H4 (cell line): ENCODE data around the gene ERCC8. TPM values are rescaled to one million over a fixed set of nuclear protein-coding genes. Genes with fewer than 3 reads are reported as not detected.
"Not testable (repeated sequence)": the region's sequence is repeated elsewhere in the genome, so short reads cannot be mapped to it uniquely, and the experiment has no call there.

Source experiments
- DNase-seq: peaks from one replicate; pipeline ENCODE4 v3.0.0-alpha.2; 2015; ENCODE audit warnings: low spot score
- total RNA-seq: library from RNA; depleted of rRNA; stranded (reverse); fragments of >200 nt; shearing (Covaris generic); gene quantifications from 2 replicates; pipeline ENCODE4 v1.2.3, GENCODE V29; 2014

Gene ERCC8
- total RNA-seq, 1 experiment from 2014 or later, result 44.9 TPM

GRCh38 chr5:60916646-60917045 is 28.2 kb downstream of the ERCC8 start:
- DNase-seq, result no peak

GRCh38 chr5:60903356-60903755 is 41.5 kb downstream of the ERCC8 start:
- DNase-seq, result no peak

- no peak for DNase-seq
These were observed 47.9 kb downstream of the ERCC8 start for GRCh38 chr5:60896991-60897390.

- no peak for DNase-seq
These were observed 51.3 kb downstream of the ERCC8 start for GRCh38 chr5:60893521-60893920.

- DNase-seq, result no peak
These were observed 53.2 kb downstream of the ERCC8 start for GRCh38 chr5:60891667-60892066.

GRCh38 chr5:60888359-60889061 is 56.4 kb downstream of the ERCC8 start:
- no peak for DNase-seq

GRCh38 chr5:60887746-60888145 is 57.1 kb downstream of the ERCC8 start:
- no peak for DNase-seq

GRCh38 chr5:60887096-60887495 is 57.8 kb downstream of the ERCC8 start:
- no peak for DNase-seq

- DNase-seq, result no peak
These were observed 58.7 kb downstream of the ERCC8 start for GRCh38 chr5:60886158-60886557.

- DNase-seq, result no peak
These were observed 61.6 kb downstream of the ERCC8 start for GRCh38 chr5:60883229-60883628.

- no peak for DNase-seq
These were observed 72.0 kb downstream of the ERCC8 start for GRCh38 chr5:60872892-60873291.

GRCh38 chr5:60870857-60871256 is 74.0 kb downstream of the ERCC8 start:
- no peak for DNase-seq

- DNase-seq, result not testable (repeated sequence)
These were observed 84.3 kb downstream of the ERCC8 start for GRCh38 chr5:60860572-60860971.

GRCh38 chr5:60856066-60856465 is 88.8 kb downstream of the ERCC8 start:
- no peak for DNase-seq

GRCh38 chr5:60852940-60853339 is 91.9 kb downstream of the ERCC8 start:
- DNase-seq, result no peak

GRCh38 chr5:60852317-60852716 is 92.6 kb downstream of the ERCC8 start:
- DNase-seq, result no peak

GRCh38 chr5:60851626-60852025 is 93.2 kb downstream of the ERCC8 start:
- DNase-seq, result no peak

- DNase-seq, result no peak
These were observed 98.6 kb downstream of the ERCC8 start for GRCh38 chr5:60846298-60846697.

GRCh38 chr5:60843936-60844905 is 100.6 kb downstream of the ERCC8 start, which contains the start of gene ELOVL7:
Gene ELOVL7 (minus strand): TSS chr5:60844269. CDS start chr5:60787397, 56,872 bp downstream.
- peak; percentile 68 for DNase-seq

GRCh38 chr5:60843386-60843935 is 101.4 kb downstream of the ERCC8 start:
- no peak for DNase-seq

- no peak for DNase-seq
These were observed 101.9 kb downstream of the ERCC8 start for GRCh38 chr5:60842871-60843385.

GRCh38 chr5:60841361-60841760 is 103.5 kb downstream of the ERCC8 start:
- no peak for DNase-seq
